HG02798 (cell line): ENCODE results near the gene STX11.

Experiments used
- ATAC-seq: cut with Tn5 transposase; IDR thresholded peaks from one replicate; pipeline ENCODE4 v1.9.1; 2021; ENCODE audit warnings: mild to moderate bottlenecking; ENCODE audit not compliant: unreplicated experiment, poor library complexity

STX11 gene

GRCh38 chr6:144211160-144211559 lies 60.8 kb downstream of the STX11 start:
- ATAC-seq, result no peak

GRCh38 chr6:144213315-144213714 lies 63.0 kb downstream of the STX11 start:
- no peak for ATAC-seq

- no peak for ATAC-seq
These were observed 63.7 kb downstream of the STX11 start for GRCh38 chr6:144214029-144214428.

GRCh38 chr6:144214622-144215401 lies 64.5 kb downstream of the STX11 start:
- no peak for ATAC-seq

GRCh38 chr6:144215402-144215931 lies 65.2 kb downstream of the STX11 start:
- no peak for ATAC-seq

GRCh38 chr6:144215932-144216667 lies 65.8 kb downstream of the STX11 start:
- peak; percentile 92 for ATAC-seq

- peak; percentile 48 for ATAC-seq
These were observed 66.4 kb downstream of the STX11 start for GRCh38 chr6:144216668-144217218.

GRCh38 chr6:144217264-144217663 lies 66.9 kb downstream of the STX11 start:
- no peak for ATAC-seq

GRCh38 chr6:144217797-144218196 lies 67.5 kb downstream of the STX11 start:
- no peak for ATAC-seq

- no peak for ATAC-seq
These were observed 68.9 kb downstream of the STX11 start for GRCh38 chr6:144219056-144219685.

GRCh38 chr6:144220031-144220790 lies 69.9 kb downstream of the STX11 start:
- ATAC-seq, result no peak

- ATAC-seq, result no peak
These were observed 73.4 kb downstream of the STX11 start for GRCh38 chr6:144223686-144224085.

GRCh38 chr6:144231721-144232120 lies 81.4 kb downstream of the STX11 start:
- no peak for ATAC-seq

GRCh38 chr6:144232176-144232831 lies 82.0 kb downstream of the STX11 start:
- ATAC-seq, result no peak

GRCh38 chr6:144232832-144233230 lies 82.5 kb downstream of the STX11 start:
- ATAC-seq, result no peak

- no peak for ATAC-seq
These were observed 84.1 kb downstream of the STX11 start for GRCh38 chr6:144234399-144234798.

- ATAC-seq, result no peak
These were observed 84.6 kb downstream of the STX11 start for GRCh38 chr6:144234935-144235334.
